LNCAP (cell line): ENCODE measurements around the gene S100A9.

Source experiments
- TF ChIP-seq, protein P1 (sequence below): fragments of 450-650 bp; IDR thresholded peaks from 2 replicates; pipeline ENCODE4 v1.5.1; 2017; ENCODE audit warnings: mild to moderate bottlenecking

Gene S100A9

DNA sequence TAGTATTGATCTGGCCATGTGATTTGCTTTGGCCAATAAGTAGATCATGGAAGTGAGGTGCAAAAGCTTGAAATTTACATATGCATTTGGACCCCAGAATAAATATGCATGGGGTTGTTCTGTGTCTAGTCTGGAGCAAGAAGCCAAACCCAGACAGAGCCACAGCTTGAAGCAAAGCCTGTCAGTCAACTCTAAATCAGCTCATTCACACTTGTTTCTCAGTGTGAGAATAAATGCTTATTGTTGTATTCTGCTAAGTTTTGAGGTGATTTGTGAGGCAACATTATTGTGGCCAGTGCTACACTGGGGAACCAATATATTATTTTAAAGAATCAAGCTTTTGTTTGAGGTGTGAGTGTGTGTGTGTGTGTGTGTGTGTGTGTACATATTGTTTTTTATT lies 32.7 kb upstream of the S100A9 start:
- TF ChIP-seq, protein P1, sequence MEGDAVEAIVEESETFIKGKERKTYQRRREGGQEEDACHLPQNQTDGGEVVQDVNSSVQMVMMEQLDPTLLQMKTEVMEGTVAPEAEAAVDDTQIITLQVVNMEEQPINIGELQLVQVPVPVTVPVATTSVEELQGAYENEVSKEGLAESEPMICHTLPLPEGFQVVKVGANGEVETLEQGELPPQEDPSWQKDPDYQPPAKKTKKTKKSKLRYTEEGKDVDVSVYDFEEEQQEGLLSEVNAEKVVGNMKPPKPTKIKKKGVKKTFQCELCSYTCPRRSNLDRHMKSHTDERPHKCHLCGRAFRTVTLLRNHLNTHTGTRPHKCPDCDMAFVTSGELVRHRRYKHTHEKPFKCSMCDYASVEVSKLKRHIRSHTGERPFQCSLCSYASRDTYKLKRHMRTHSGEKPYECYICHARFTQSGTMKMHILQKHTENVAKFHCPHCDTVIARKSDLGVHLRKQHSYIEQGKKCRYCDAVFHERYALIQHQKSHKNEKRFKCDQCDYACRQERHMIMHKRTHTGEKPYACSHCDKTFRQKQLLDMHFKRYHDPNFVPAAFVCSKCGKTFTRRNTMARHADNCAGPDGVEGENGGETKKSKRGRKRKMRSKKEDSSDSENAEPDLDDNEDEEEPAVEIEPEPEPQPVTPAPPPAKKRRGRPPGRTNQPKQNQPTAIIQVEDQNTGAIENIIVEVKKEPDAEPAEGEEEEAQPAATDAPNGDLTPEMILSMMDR = no peak

DNA sequence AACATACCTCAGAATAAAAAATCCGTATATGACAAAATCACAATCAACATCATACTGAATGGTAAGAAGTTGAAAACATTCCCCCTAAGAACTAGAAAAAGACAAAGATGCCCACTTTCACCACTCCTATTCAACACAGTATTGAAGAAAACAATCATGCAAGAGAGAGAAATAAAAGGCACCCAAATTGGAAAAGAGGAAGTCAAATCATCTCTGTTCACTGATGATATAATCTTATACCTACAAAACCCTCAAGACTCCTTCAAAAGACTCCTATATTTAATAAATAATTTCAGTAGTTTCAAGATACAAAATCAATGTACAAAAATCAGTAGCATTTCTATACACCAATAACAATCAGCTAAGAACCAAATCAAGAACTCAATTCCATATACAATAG lies 23.8 kb upstream of the S100A9 start:
- TF ChIP-seq, protein P1 = no peak

DNA sequence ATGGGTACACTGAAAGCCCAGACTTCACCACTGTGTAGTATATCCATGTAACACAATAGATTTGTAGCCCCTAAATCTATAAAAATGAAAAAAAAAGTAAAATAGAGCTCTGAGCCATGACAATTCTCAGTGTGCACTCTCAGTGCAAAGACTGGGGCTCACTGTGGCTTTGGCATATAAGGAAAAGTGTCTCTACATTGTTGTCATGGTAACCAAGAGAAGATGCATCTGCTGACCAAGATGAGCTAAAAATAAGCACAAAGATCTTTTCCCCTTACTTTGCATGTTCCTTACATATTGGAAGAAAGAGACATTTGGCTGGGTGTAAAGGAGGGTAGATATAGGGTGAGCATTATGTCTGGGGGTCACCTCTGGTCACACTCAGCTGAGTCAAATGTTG lies 21.0 kb upstream of the S100A9 start:
- TF ChIP-seq, protein P1 = no peak

DNA sequence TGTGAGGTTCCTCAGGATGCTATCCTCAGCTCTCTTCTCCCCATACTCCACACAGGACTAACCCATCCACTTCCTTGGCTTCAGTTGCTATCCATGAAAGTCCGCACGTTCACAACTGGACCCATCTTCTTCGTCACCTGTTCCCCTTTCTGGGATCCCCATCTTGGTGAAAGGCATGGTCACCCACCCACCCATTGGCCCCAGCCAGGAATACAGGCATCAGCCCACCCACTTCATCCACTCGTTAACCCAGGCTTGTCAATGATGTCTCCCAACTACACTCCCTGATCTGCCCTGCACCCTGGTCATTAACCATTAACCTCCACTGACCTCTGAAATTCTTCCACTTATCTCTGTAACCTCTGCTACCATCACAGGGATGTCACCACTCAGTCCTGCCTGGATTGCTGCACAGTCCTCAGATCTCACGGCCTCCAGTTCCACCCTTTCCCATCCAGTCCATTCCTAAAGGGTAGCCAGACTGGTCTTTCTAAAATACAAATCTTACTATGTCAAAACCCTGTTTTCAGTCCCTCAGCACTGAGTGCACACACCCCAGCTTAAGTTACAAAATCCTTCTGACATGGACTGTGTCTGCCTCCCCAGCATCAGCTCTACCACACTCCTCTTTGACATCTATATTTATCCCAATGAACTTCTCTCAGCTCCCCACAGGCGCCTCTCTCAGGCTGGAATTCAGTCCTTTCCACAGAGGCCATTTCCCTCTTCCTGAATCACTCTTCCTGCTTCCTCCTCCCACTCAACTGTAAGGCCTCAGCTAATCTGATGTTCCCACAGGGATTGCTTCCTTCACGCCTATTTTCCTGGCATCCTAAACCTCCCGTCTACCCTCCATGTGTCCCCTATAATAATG lies 19.4 kb upstream of the S100A9 start:
- TF ChIP-seq, protein P1 = no peak

DNA sequence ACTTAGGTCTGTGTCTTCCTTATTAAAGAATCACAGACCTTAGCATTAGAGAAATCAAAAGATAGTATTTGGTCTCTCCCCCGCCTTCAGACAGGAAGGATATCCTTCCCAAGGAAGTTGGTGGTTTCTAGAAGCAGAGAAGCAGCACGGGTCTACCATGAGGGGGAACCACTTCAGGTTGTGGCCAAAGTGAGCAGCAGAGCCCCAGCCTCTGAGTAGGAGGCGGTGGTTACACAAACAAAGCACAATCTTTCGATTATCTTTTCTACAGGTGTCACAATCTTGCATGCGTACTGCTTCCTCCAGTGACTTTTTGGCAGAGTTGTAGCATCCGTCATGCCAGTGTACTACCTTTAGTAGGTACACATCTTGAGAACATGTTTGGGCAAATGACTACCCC lies 17.9 kb upstream of the S100A9 start:
- TF ChIP-seq, protein P1 = no peak

DNA sequence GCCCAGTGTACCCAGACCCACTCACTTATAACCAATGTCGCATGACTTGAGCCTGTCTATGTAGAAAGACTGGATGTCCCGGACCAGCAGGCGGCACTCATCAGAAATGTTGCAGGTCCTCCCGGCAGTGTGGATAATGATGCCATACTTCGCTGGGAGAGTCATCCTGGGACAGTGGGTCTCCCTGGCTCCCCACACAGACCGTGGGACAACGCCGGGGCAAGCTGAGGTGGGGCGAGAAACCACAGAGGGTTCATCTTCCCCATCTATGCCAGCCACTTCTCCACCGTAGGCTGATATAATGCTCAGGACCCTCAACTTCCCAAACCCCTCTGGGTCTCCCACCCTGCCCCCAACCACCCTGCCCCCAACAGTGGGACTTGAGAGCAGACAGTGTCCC lies 17.3 kb upstream of the S100A9 start:
- TF ChIP-seq, protein P1 = no peak

DNA sequence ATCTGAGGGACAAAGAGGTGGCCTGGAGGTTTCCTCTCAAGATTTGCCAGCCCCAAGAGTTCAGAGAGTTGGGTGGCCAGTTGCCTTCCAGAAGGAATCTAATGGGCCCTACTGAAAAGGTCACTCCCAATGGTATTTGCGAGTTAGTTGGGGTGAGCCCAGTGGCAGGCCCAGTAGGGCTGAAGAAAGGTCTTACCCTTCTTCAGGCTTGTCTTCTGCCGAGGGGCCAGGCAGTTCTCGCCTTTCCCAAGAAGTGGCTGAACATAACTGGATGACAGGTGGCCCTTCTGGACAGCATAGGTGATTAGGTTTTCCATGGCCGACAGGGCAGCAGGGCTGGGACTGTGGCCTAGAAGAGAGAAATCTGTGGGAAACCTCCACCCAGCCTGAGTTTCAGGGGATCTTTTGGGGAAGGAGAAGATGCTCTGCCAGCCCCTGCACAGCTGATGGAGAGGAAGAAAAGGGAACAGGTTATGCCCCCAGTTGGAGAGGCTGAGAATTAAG lies 16.2 kb upstream of the S100A9 start:
- TF ChIP-seq, protein P1 = no peak
